Keratinocyte (primary cell): ENCODE measurements around the gene SOX1. TPM values are rescaled to one million over a fixed set of nuclear protein-coding genes. Genes with fewer than 3 reads are reported as not detected.

ENCODE experiments used
- DNase-seq: peaks from one replicate; pipeline ENCODE4 v3.0.0-alpha.2; 2011; ENCODE audit warnings: low read depth, missing footprints, low spot score
- FAIRE-seq: peaks from 2 replicates; lab custom pipeline; 2011; peaks lifted over from hg19 to GRCh38; lab: Jason Lieb, UNC
- H2AFZ ChIP-seq: 2 replicates; pipeline ENCODE4 v1.6.0; 2012; ENCODE audit warnings: low read length, control low read depth, inconsistent platforms; ENCODE audit not compliant: control insufficient read depth
- H3K27ac ChIP-seq: 2 replicates; pipeline ENCODE4 v1.5.1; 2011; ENCODE audit warnings: low read length; ENCODE audit not compliant: control insufficient read depth, insufficient read depth
- H3K27me3 ChIP-seq: 3 replicates; pipeline ENCODE4 v1.6.0; 2011; ENCODE audit warnings: low read length; ENCODE audit not compliant: control insufficient read depth, insufficient read depth; ENCODE audit errors: extremely low read depth
- H3K36me3 ChIP-seq, 2 experiments: 2 replicates in 1 of 2; 3 replicates in 1 of 2; pipeline ENCODE4 v1.5.1; 2011; ENCODE audit warnings: low read length in 2 of 2, mild to moderate bottlenecking in 1 of 2; ENCODE audit not compliant: control insufficient read depth in 2 of 2, insufficient read depth in 2 of 2; ENCODE audit errors: extremely low read depth in 1 of 2
- H3K4me1 ChIP-seq: 3 replicates; pipeline ENCODE4 v1.5.1; 2011; ENCODE audit warnings: low read length; ENCODE audit not compliant: control insufficient read depth, insufficient read depth; ENCODE audit errors: extremely low read depth
- H3K4me2 ChIP-seq: 3 replicates; pipeline ENCODE4 v1.6.0; 2011; ENCODE audit warnings: low read depth, low read length; ENCODE audit not compliant: control insufficient read depth, insufficient read depth; ENCODE audit errors: extremely low read depth
- H3K4me3 ChIP-seq, 3 experiments: fragments of 200-600 bp in 1 of 3; sonication (generic) in 1 of 3; 2 replicates in 2 of 3; 3 replicates in 1 of 3; pipeline ENCODE4 v1.5.1; 2011 to 2016; ENCODE audit warnings: low read length in 3 of 3, mild to moderate bottlenecking in 3 of 3, control low read depth in 2 of 3, inconsistent platforms in 1 of 3, low read depth in 1 of 3, mixed read lengths in 1 of 3, mixed run types in 1 of 3, moderate library complexity in 1 of 3; ENCODE audit not compliant: control insufficient read depth in 2 of 3, insufficient read depth in 2 of 3; ENCODE audit errors: extremely low read depth in 1 of 3
- H3K79me2 ChIP-seq: 2 replicates; pipeline ENCODE4 v1.6.0; 2012; ENCODE audit warnings: low read length; ENCODE audit not compliant: control insufficient read depth, insufficient read depth
- H3K9ac ChIP-seq: 3 replicates; pipeline ENCODE4 v1.6.0; 2011; ENCODE audit warnings: low read length; ENCODE audit not compliant: control insufficient read depth, insufficient read depth; ENCODE audit errors: extremely low read depth
- H3K9me1 ChIP-seq: 3 replicates; pipeline ENCODE4 v1.6.0; 2011; ENCODE audit warnings: low read length; ENCODE audit not compliant: control insufficient read depth, insufficient read depth; ENCODE audit errors: extremely low read depth
- H3K9me3 ChIP-seq: 2 replicates; pipeline ENCODE4 v1.5.1; 2012; ENCODE audit warnings: low read depth, low read length; ENCODE audit not compliant: control insufficient read depth
- H4K20me1 ChIP-seq: 3 replicates; pipeline ENCODE4 v1.6.0; 2011; ENCODE audit warnings: low read length; ENCODE audit not compliant: control insufficient read depth, insufficient read depth; ENCODE audit errors: extremely low read depth
- CTCF ChIP-seq, 3 experiments: IDR thresholded peaks in 1 of 3; conservative IDR thresholded peaks in 1 of 3; optimal IDR thresholded peaks in 1 of 3; 2 replicates in 2 of 3; 3 replicates in 1 of 3; pipeline versions ENCODE3 to v1.5.1; 2011; ENCODE audit warnings: low read length in 3 of 3, mild to moderate bottlenecking in 3 of 3, moderate library complexity in 2 of 3, control low read depth in 1 of 3, inconsistent platforms in 1 of 3; ENCODE audit not compliant: insufficient read depth in 2 of 3; ENCODE audit errors: extremely low read depth in 1 of 3
- EZH2 ChIP-seq: IDR thresholded peaks from one replicate; pipeline ENCODE4 v1.6.1; 2012; ENCODE audit warnings: inconsistent platforms, mild to moderate bottlenecking, low read length, moderate library complexity
- dilution Hi-C: fragments of 300-500 bp; cut with MboI; formaldehyde crosslinking; loops from one replicate; pipeline ENCODE4 v1.7.0; 2020; ENCODE audit warnings: low sequenced_read_pairs; ENCODE audit not compliant: extremely low pct_ligation_motif_present
- polyA plus RNA-seq, 5 experiments: library from polyadenylated mRNA; depleted of rRNA in 3 of 5; stranded (reverse) in 3 of 5; stranded (forward) in 1 of 5; unstranded in 1 of 5; fragments of >200 nt; gene quantifications; 1 replicate in 1 of 5; 2 replicates in 3 of 5; 3 replicates in 1 of 5; pipeline versions ENCODE4 v1.2.1 to v1.2.3, GENCODE V29; 2011 to 2012; ENCODE audit warnings: missing spikeins in 2 of 5, low read depth in 1 of 5, low replicate concordance in 1 of 5

SOX1 gene
- polyA plus RNA-seq, 1 donor (not counting 4 experiments of a cell fraction or from before 2014, with no cell fraction given): not detected

DNA sequence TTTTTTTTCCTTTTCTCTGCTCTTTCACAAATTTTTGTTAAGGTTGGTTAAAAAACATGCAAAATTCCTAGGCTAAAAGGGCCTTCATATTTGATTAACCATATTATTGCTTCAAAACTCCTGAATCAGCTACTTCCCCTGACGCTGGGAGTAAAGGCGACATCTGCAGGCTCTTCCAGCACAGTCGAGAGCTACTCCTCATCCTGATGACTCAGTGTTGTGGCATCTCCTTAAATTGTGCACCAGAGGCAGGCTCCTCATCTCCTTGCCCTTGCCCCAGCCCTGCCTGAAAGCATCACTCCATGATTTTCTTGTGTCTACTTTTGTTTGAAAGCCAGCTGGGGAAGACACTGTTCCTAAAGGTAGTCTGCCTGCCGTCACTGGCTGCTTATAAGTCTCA lies 24.5 kb upstream of the SOX1 start:
- dilution Hi-C loops: no loop called here
- H3K4me1 ChIP-seq: no peaks in the 10 kb centered on the region
- TF ChIP-seq EZH2: no peak
- TF ChIP-seq CTCF (optimal IDR thresholded peaks at IDR 0.05 in 1 of 3, IDR thresholded peaks at IDR 0.05 in 1 of 3, conservative IDR thresholded peaks at IDR 0.05 in 1 of 3; ENCODE audit: extremely low read depth in 1 of 3, insufficient read depth in 2 of 3, low read length in 3 of 3): no peak
- no peak overlapping the region for H3K4me3 ChIP-seq
- no peaks in the 10 kb centered on the region for H3K9me1 ChIP-seq
- no peaks in the 10 kb centered on the region for H3K36me3 ChIP-seq
- no peak overlapping the region for H2AFZ ChIP-seq
- no peaks in the 10 kb centered on the region for H3K27me3 ChIP-seq
- FAIRE-seq (no peak), DNase-seq (no peak)
- H3K4me2 ChIP-seq: no peak overlapping the region
- no peaks in the 10 kb centered on the region for H3K9me3 ChIP-seq
- no peaks in the 10 kb centered on the region for H4K20me1 ChIP-seq
- no peak overlapping the region for H3K27ac ChIP-seq
- H3K79me2 ChIP-seq: no peaks in the 10 kb centered on the region
- no peak overlapping the region for H3K9ac ChIP-seq

GRCh38 chr13:112052213-112052612 lies 14.7 kb upstream of the SOX1 start:
- dilution Hi-C loops: no loop called here
- DNase-seq: no peak
- Histone ChIP-seq H4K20me1 (no peaks in the 10 kb centered on the region), H3K79me2 (no peaks in the 10 kb centered on the region), H3K9me3 (no peaks in the 10 kb centered on the region), H3K4me1 (no peaks in the 10 kb centered on the region), H3K4me3 (no peak overlapping the region), H3K9me1 (no peaks in the 10 kb centered on the region), H3K27me3 (peaks cover 51% of the 10 kb centered on the region), H2AFZ (no peak overlapping the region), H3K27ac (no peak overlapping the region), H3K9ac (no peak overlapping the region), H3K4me2 (no peak overlapping the region), H3K36me3 (no peaks in the 10 kb centered on the region)
- no peak for TF ChIP-seq EZH2
- TF ChIP-seq CTCF (optimal IDR thresholded peaks at IDR 0.05 in 1 of 3, IDR thresholded peaks at IDR 0.05 in 1 of 3, conservative IDR thresholded peaks at IDR 0.05 in 1 of 3; ENCODE audit: extremely low read depth in 1 of 3, insufficient read depth in 2 of 3, low read length in 3 of 3): no peak
- no peak for FAIRE-seq
